OCI-LY7 (cell line): ENCODE measurements around the gene ZNF598.

Experiments
- EZH2phosphoT487 ChIP-seq: fragments of 200-600 bp; sonication (generic); IDR thresholded peaks from 2 replicates; pipeline ENCODE4 v1.6.1; 2018; ENCODE audit warnings: low read depth, borderline replicate concordance, mild to moderate bottlenecking, mixed run types, antibody characterized with exemption, low read length, moderate library complexity, mixed read lengths
- TF ChIP-seq, protein P1 (sequence below): fragments of 200-600 bp; sonication (generic); conservative IDR thresholded peaks from 2 replicates; pipeline ENCODE4 v1.5.1; 2014; ENCODE audit warnings: mild to moderate bottlenecking, antibody characterized with exemption, low read length, moderate library complexity, mixed read lengths

DNA sequence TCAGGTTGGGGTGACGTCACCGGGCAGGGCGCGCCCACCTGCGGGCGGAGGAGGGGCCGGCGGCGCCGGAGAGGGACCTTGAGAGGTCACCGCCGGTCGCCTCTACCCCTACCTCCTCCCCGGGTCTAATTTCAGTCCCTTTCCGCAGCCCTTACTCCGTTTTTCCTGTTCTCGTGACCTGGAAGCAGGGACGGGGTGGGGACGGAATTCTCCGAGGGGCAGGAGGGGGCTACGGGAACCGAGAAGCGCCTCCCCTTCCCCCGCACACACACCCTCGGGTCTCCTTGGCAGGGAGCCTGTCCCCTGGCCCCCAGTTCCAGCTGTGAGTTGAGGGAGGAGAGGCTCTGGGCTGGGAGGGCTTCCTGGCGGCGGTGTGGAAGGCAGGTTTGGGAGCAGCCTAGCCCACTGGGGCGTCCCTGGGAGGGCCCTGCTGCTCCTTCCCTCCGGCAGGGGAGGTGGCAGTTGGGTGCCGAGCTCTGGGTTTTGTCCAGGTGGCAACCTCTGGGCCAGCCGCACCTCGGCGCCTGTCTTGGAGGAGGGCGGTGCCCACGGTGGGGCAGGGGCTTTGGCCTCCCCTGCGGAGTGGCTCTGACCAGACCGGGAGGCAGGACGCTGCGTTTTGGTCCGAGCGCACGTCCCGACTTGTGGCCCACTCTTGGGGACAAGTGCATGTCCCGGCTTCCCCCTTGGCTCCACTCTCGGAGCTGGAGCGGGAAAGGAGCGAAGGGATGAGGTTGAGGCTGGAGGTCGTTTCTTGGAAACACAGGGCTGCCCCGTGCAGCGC, 19.1 kb downstream of the ZNF598 start:
- TF ChIP-seq, protein P1, sequence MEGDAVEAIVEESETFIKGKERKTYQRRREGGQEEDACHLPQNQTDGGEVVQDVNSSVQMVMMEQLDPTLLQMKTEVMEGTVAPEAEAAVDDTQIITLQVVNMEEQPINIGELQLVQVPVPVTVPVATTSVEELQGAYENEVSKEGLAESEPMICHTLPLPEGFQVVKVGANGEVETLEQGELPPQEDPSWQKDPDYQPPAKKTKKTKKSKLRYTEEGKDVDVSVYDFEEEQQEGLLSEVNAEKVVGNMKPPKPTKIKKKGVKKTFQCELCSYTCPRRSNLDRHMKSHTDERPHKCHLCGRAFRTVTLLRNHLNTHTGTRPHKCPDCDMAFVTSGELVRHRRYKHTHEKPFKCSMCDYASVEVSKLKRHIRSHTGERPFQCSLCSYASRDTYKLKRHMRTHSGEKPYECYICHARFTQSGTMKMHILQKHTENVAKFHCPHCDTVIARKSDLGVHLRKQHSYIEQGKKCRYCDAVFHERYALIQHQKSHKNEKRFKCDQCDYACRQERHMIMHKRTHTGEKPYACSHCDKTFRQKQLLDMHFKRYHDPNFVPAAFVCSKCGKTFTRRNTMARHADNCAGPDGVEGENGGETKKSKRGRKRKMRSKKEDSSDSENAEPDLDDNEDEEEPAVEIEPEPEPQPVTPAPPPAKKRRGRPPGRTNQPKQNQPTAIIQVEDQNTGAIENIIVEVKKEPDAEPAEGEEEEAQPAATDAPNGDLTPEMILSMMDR: no peak
- no peak for TF ChIP-seq EZH2phosphoT487
